Stimulated activated CD4-positive, alpha-beta T cell treated with anti-CD3 and anti-CD28 coated beads, Interleukin-1b, Interleukin-23, amount 100 ng/mL, for 24 hours (primary cell): ENCODE measurements around the gene NUDT14.

Experiments used
- DNase-seq, 4 experiments: peaks; one replicate each; pipeline ENCODE4 v3.0.0-alpha.2; 2020; ENCODE audit warnings: low read depth in 4 of 4, low spot score in 1 of 4

The NUDT14 gene

DNA sequence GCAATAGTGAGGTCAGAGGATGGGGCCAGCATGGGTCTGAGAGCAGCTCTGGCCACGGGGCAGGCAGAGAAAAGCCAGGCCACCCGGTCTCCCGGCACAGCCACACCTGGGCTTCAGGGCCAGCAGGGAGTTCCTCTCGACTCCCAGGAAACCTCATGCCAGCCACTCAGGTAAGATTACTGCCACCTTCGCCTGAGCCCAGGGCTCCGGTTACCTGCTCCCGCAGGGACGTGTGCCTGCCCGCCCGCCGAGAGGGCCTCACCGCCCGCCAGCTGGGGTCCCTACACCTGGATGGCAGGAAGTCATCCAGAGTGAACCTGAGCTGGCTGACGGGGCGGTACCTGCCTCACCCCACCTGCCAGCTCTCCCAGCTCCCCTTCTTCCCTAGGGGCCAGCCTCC lies 19.8 kb downstream of the NUDT14 start:
- no peak for DNase-seq

DNA sequence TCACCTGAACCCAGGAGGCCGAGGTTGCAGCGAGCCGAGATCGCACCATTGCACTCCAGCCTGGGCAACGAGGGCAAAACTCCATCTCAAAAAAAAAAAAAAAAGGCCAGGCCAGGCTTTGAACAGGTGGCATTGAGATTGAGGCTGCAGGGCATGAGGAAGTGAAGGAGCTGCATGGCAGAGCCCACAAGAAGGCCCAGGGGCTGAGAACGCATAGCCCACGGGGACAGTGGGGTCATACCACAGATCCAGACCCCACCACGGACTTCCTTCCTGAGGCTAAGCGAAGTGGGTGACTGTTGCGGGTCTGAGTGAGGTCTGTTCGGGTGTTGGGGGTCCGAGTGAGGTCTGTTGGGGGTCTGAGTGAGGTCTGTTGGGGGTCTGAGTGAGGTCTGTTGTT lies 20.3 kb downstream of the NUDT14 start:
- DNase-seq, result no peak

DNA sequence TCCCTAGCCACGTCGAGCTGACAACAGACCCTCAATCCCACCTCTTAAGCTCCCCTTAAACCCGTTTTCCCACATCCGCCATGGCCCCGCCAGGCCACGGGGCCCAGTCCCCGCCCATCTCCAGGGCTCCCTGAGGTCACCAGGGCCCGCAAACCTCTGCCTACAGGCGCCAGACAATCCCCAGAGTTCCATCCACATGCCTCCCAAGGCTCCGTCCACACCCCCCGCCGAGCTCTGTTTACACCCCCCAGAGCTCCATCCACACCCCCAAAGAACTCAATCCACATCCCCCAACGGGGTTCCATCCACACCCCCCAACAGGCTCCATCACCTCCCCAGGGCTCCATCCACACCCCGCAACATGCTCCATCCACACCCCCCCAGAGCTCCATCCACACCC lies 21.8 kb downstream of the NUDT14 start:
- no peak for DNase-seq

- no peak for DNase-seq
Observed at GRCh38 chr14:105158794-105159193, 22.3 kb downstream of the NUDT14 start.

- no peak for DNase-seq
Observed at GRCh38 chr14:105157872-105158271, 23.2 kb downstream of the NUDT14 start.

GRCh38 chr14:105156414-105157375 lies 24.4 kb downstream of the NUDT14 start:
- DNase-seq, result no peak

DNA sequence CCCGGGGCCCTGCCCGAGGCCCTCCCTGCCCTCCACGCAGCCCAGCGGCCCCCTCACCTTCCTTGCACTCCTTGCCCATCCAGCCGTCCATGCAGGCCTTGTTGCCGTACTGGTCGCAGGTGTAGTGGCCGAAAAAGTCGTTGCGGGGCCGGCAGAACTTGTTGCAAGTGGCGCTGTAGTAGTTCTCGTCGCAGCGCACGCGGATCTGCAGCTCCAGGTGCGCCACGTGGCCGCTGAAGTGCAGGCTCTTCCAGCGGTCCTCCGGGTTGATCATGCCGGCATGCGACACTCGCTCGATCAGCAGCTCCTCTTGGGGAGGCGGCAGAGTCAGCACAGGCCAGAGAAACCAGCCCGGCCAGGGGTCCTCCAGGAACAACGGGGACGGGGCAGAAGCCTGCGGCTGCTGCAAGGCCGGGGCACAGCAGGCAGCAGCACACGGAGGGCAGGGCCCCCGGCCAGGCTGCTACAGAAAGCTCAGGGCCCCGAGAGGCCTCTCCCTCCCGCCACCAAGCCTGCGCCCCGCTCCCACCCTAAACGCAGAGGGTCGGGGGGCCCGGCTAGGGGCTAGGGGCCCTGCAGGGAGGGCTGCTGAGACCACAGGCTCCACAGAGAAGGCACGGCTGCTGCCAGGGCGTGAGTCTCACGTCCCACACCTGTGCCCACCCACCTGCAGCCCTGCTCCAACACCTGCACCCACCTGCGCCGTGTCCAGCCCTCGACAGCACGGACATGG lies 25.3 kb downstream of the NUDT14 start:
- DNase-seq, result no peak

DNA sequence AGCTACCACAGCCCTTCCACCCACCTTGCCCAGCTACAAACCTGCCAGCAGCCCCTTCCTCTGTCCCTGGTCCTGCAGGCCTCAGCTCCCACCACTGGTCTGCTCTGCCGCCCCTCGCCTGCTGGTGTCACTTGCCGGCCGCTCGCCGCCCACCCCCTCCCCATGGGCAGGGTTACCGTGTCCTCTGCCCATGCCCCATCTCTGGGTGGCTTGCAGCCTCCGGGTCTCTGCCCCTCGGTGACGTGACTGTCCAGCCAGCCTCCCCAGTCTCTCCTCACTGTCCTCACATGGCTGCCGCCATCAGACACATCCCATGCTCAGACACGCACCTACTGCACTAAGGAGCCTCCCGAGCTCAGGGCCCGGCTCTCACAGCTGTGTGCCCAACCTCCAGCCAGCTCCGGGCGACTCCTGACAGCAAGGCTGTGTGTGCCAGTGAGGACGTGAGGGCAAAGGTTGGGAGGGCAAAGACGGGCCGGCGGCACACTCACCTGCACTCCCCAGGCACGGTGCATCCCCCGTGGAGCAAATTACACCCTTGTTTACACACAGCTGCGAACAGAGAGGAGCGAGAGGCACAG lies 26.0 kb downstream of the NUDT14 start:
- DNase-seq, result no peak

DNA sequence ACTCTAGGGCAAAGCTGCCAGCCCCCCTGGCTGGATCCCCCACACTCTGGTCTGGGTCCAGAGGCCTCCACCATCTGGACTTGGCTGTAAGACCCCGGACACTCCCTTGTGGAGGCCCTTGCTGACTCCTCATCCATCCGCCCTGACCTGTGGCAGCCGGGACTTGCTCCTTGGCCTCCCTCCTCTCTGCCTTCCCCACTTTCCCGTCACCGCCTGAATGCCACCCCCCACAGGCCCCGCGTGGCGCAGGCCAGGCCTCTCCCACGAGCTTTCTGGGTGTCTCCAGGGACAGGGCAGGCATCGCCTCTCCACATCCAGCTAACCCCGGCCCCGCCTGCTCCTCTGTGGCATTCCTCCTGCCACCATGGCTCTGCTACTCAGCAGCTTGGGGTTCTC lies 26.6 kb downstream of the NUDT14 start:
- no peak for DNase-seq

DNA sequence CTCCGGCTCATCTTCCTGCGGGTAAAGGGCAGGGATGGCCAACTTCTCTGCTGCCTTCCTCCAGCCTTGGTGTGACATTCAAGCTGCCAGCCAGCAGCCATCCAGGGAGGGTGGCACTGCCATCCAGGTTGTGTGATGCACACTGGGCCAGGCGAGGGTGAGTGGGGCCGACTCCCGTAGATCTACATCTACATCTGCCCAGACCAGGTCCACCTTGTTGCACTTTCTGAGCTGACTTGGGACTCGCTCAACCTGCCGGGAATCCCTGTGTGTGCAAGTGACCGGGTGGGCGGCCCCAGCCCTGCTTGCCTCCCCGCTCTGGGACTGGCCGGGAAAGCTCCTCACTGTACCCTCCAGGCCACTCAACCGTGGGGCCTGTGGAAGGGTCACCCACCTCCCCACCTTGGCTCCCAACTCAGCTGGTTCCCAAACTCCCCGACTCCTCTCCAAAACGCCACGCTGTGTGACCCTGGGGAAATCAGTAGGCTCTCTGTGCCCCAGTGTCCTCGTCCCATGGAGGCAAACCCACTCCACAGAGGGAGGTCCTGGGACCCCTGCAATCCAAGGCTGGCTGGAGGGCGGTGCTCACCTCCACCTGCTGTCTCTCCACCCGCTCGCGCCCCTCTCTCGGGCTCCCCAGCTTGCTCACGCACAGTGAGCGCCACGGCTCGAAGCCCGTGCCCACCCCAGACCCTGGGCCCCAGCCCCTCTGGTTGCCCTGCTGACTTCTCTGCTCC lies 27.2 kb downstream of the NUDT14 start:
- DNase-seq, result no peak

GRCh38 chr14:105153331-105153731 lies 27.8 kb downstream of the NUDT14 start:
- no peak for DNase-seq

GRCh38 chr14:105152794-105153241 lies 28.3 kb downstream of the NUDT14 start:
- no peak for DNase-seq

- no peak for DNase-seq
Observed at GRCh38 chr14:105151838-105152793, 29.0 kb downstream of the NUDT14 start.

DNA sequence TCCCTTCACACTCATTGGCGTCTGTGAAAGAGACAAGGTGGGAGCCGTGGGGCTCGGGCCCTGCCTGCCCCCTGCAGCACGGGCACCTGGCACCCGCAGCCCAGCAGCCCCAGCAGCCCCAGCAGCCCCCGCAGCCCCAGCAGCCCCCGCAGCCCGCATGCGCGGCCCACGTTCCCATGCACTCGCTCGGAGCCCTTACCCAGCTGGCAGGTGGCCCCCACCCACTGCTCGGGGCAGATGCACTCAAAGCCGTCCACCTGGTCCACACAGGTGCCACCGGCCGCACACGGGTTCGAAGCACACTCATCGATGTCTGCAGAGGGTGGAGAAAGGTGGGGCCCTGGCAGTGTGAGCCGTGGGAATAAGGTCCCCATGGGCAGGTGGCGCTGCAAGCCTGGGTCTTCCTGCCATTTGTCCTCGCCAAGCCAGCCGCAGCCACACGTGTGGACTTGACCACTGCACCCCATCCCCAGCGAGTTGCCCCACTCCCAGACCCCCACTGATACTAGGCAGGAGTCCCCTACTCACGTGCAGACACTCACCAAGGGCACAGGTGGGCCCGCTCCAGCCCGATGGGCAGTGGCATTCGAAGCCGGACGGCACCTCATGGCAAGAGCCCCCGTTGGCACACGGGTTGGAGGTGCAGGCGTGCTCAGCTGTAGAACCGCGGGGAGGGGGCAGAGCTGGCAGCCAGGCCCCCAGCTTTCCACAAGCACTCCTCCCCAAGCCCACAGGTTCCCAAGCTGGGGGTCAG lies 29.9 kb downstream of the NUDT14 start:
- no peak for DNase-seq

DNA sequence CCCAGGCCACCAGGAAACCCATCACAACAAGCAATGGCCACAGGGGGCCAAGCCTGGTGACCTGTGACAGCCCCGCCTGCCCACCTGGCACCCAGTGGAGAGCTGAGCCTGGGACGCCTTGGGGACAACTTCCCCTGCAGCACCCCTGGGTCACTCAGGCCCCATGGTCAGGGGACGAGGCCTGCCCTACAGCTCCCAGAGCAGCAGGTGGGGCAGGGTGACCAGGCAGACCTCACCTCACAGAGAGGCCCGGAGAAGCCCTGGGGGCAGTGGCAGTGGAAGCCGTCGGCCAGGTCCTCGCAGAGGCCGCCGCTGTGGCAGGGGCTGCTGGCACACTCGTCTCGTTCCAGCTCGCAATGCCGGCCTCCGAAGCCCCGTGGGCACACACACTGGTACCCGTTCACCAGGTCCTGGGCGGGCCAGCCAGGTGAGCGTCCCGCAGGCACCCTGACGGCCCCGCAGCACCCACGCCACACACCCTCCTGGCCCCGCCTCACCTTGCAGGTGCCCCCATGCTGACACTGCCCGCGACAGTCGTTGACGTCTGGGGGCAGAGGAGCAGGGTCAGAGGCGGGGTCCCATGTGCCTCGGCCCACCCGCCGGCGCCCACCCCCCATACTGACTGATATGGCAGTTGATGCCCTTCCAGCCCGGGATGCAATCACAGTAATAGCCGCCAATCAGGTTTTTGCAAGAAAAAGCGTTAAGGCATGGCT lies 30.6 kb downstream of the NUDT14 start:
- DNase-seq, result no peak

- no peak for DNase-seq
Observed at GRCh38 chr14:105150026-105150367, 31.1 kb downstream of the NUDT14 start.

DNA sequence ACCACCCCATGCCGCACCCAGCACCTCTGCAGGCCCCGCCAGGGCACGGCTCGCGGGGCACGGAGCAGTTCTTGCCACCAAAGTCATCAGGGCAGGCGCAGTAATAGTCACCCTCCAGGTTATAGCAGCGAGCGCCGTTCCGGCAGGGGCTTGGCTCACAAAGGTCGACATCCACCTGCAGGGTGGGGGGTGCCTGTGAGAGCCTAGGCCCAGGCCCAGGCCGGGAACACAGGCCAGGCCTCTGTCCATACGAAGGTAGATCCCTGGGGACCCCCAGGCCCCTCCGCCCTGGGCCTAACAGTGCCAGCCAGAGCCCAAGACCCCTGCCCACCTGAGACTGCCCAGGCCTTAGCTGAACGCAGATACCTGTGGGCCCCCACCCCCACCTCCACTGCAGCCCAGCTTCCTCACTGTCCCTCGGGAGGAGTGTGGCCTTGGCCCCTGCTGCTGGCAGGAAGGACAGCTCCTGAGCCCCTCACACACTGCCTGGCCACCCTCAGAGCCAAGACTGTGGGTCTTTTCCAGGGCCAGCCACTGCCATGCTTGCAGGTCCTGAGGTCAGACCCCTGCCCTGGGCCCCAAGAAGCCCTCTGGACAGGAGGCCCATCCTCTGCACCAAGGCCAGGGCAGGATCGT lies 31.8 kb downstream of the NUDT14 start:
- DNase-seq, result no peak

- DNase-seq, result no peak
Observed at GRCh38 chr14:105148604-105149145, 32.4 kb downstream of the NUDT14 start.
